ENCODE results near the gene GAST. TPM values are rescaled to one million over a fixed set of nuclear protein-coding genes. Genes with fewer than 3 reads are reported as not detected.

GAST gene
- total and polyA plus RNA-seq, 2 of the 13 experiments (the other 11 are each of a cell fraction or from before 2014, with no cell fraction given), result 0.32 to 0.42 TPM

GRCh38 chr17:41738077-41738800, 26.1 kb downstream of the GAST start (continued):
- TF ChIP-seq ZNF576 (CRISPR knock-in tag; IDR thresholded peaks at IDR 0.05) (no peak), MAFF (IDR thresholded peaks at IDR 0.05; ENCODE audit: low read depth, low read length) (no peak), HNF4A (CRISPR knock-in tag; IDR thresholded peaks at IDR 0.05) (no peak), CTCF (CRISPR knock-in tag; IDR thresholded peaks at IDR 0.05) (peak; percentile 99), ZBTB33 (CRISPR knock-in tag; IDR thresholded peaks at IDR 0.05) (peak; percentile 45; the same call in 1 of the 2 replicates), HMGA1 (CRISPR knock-in tag; conservative IDR thresholded peaks at IDR 0.05) (no peak), CBX5 (CRISPR knock-in tag; IDR thresholded peaks at IDR 0.05; ENCODE audit: borderline replicate concordance) (peak; percentile 76; the same call in 1 of the 2 replicates), FOXO1 (CRISPR knock-in tag; IDR thresholded peaks at IDR 0.05) (no peak), HINFP (CRISPR knock-in tag; IDR thresholded peaks at IDR 0.05; ENCODE audit: low read depth) (peak; percentile 78; the same call in 1 of the 2 replicates), SNAPC5 (CRISPR knock-in tag; IDR thresholded peaks at IDR 0.05; ENCODE audit: borderline replicate concordance) (no peak), ZNF546 (CRISPR knock-in tag; conservative IDR thresholded peaks at IDR 0.05) (no peak), REL (CRISPR knock-in tag; conservative IDR thresholded peaks at IDR 0.05) (no peak), ZNF800 (CRISPR knock-in tag; IDR thresholded peaks at IDR 0.05) (0 out of 2 replicates have a peak, but pooled peaks have one; percentile 67), MXD1 (CRISPR knock-in tag; IDR thresholded peaks at IDR 0.05) (no peak), GABPA (IDR thresholded peaks at IDR 0.05; ENCODE audit: low read depth, low read length) (no peak), GABPA (CRISPR knock-in tag; IDR thresholded peaks at IDR 0.05; ENCODE audit: low read depth) (no peak), CREB1 (IDR thresholded peaks at IDR 0.05) (no peak), CREB1 (CRISPR knock-in tag; IDR thresholded peaks at IDR 0.05) (no peak), PRMT3 (CRISPR knock-in tag; IDR thresholded peaks at IDR 0.05; ENCODE audit: borderline replicate concordance, low read depth) (no peak), E2F2 (CRISPR knock-in tag; IDR thresholded peaks at IDR 0.05; ENCODE audit: borderline replicate concordance) (no peak)

All from HepG2 (cell line).